A673 (cell line): ENCODE results near the gene KCNS3. TPM values are rescaled to one million over a fixed set of nuclear protein-coding genes. Genes with fewer than 3 reads are reported as not detected.

Experiments
- BruUV-seq: library from RNA; stranded (reverse); fragments of 400-500 nt; replicated peaks from 2 replicates; lab custom pipeline; 2021; lab: Mats Ljungman, UMichigan
- CTCF ChIA-PET: fragments of 300-600 bp; sonication (Branson Sonifier 250); formaldehyde crosslinking; loops from one replicate; lab custom pipeline; 2022; ENCODE audit warnings: antibody characterized with exemption; lab: Charles Lee
- POLR2A ChIA-PET: fragments of 300-600 bp; sonication (Branson Sonifier 250); formaldehyde crosslinking; loops from one replicate; lab custom pipeline; 2022; ENCODE audit warnings: antibody characterized with exemption; ENCODE audit not compliant: low non-redundant PET; lab: Charles Lee
- DNase-seq: peaks from one replicate; pipeline ENCODE4 v3.0.0-alpha.2; 2015; ENCODE audit warnings: low spot score
- H3K27ac ChIP-seq: fragments of 200-600 bp; sonication (generic); 2 replicates; pipeline ENCODE4 v1.5.1; 2016; ENCODE audit warnings: mixed run types, low read depth, mild to moderate bottlenecking, mixed read lengths, antibody characterized with exemption, low read length; ENCODE audit not compliant: poor library complexity, severe bottlenecking
- H3K27me3 ChIP-seq: fragments of 200-600 bp; sonication (generic); replicated peaks from 2 replicates; pipeline ENCODE4 v1.6.1; 2017; ENCODE audit warnings: mixed run types, low read depth, mild to moderate bottlenecking, mixed read lengths, antibody characterized with exemption, low read length; ENCODE audit not compliant: insufficient read depth, poor library complexity
- H3K36me3 ChIP-seq: fragments of 200-600 bp; sonication (generic); 2 replicates; pipeline ENCODE4 v1.6.1; 2016; ENCODE audit warnings: mixed run types, mild to moderate bottlenecking, mixed read lengths, antibody characterized with exemption, low read length; ENCODE audit not compliant: insufficient read depth, poor library complexity, severe bottlenecking
- H3K4me1 ChIP-seq: fragments of 200-600 bp; sonication (generic); 2 replicates; pipeline ENCODE4 v1.6.1; 2017; ENCODE audit warnings: mixed run types, mild to moderate bottlenecking, mixed read lengths, antibody characterized with exemption, low read length; ENCODE audit not compliant: insufficient read depth, poor library complexity, severe bottlenecking
- H3K4me3 ChIP-seq: fragments of 200-600 bp; sonication (generic); 2 replicates; pipeline ENCODE4 v1.5.1; 2016; ENCODE audit warnings: low read depth, mixed run types, mild to moderate bottlenecking, mixed read lengths, low read length; ENCODE audit not compliant: poor library complexity, severe bottlenecking
- H3K9me3 ChIP-seq: fragments of 200-600 bp; sonication (generic); 2 replicates; pipeline ENCODE4 v1.6.1; 2016; ENCODE audit warnings: mixed run types, low read depth, mild to moderate bottlenecking, mixed read lengths, antibody characterized with exemption, low read length; ENCODE audit not compliant: poor library complexity, severe bottlenecking
- CTCF ChIP-seq: fragments of 300-800, 200-600 bp; sonication (generic); conservative IDR thresholded peaks from 2 replicates; pipeline ENCODE4 v1.5.1; 2017; ENCODE audit warnings: low read depth, mild to moderate bottlenecking, antibody characterized with exemption, low read length, moderate library complexity, mixed read lengths
- EZH2 ChIP-seq: fragments of 200-600 bp; sonication (generic); IDR thresholded peaks from 2 replicates; pipeline ENCODE4 v1.6.1; 2017; ENCODE audit warnings: borderline replicate concordance, low read depth, mild to moderate bottlenecking, mixed read lengths, antibody characterized with exemption, low read length; ENCODE audit not compliant: poor library complexity, severe bottlenecking
- intact Hi-C: fragments of 100-400 bp; cut with micrococcal nuclease; formaldehyde crosslinking; loops from one replicate; pipeline ENCODE4 v1.10.0; 2022; ENCODE audit not compliant: unreplicated experiment
- total RNA-seq: library from RNA; stranded (reverse); gene quantifications from 2 replicates; pipeline ENCODE4 v1.2.3, GENCODE V29; 2021

KCNS3 gene
- total RNA-seq, 1 experiment from 2014 or later: 12.7 TPM

GRCh38 chr2:17959356-17959755, 80.9 kb downstream of the KCNS3 start:
- POLR2A ChIA-PET: interaction anchor here (0.6 kb wide), 1 partner anchor 35 kb away, joined by 3 read pairs; no protein-coding TSS in a partner anchor
- no TSS peak for BruUV-seq
- Histone ChIP-seq H3K36me3 (no peaks in the 10 kb centered on the region), H3K27me3 (no peaks in the 10 kb centered on the region), H3K4me3 (no peak overlapping the region), H3K4me1 (peaks cover 18% of the 10 kb centered on the region), H3K9me3 (no peaks in the 10 kb centered on the region), H3K27ac (no peak overlapping the region)
- intact Hi-C loops: no loop called here
- peak; percentile 49 for DNase-seq
- CTCF ChIA-PET: interaction anchor here (0.5 kb wide), 1 partner anchor 218 kb away, joined by 4 read pairs; no protein-coding TSS in a partner anchor
- no peak for TF ChIP-seq EZH2
- TF ChIP-seq CTCF: no peak

- intact Hi-C loops: no loop called here
- Histone ChIP-seq H3K27ac (no peak overlapping the region), H3K27me3 (no peaks in the 10 kb centered on the region), H3K36me3 (no peaks in the 10 kb centered on the region), H3K4me1 (peaks cover 19% of the 10 kb centered on the region), H3K4me3 (no peak overlapping the region), H3K9me3 (no peaks in the 10 kb centered on the region)
- DNase-seq: no peak
- ChIA-PET POLR2A (interaction anchor here (0.6 kb wide), 1 partner anchor 35 kb away, joined by 3 read pairs; no protein-coding TSS in a partner anchor), CTCF (interaction anchor here (0.5 kb wide), 1 partner anchor 217 kb away, joined by 4 read pairs; no protein-coding TSS in a partner anchor)
- TF ChIP-seq EZH2 (no peak), CTCF (no peak)
- no TSS peak for BruUV-seq
These were observed 81.4 kb downstream of the KCNS3 start for GRCh38 chr2:17959833-17960232.

GRCh38 chr2:17960925-17961324, 82.5 kb downstream of the KCNS3 start:
- DNase-seq: no peak
- no peaks in the 10 kb centered on the region for H3K36me3 ChIP-seq
- H3K27ac ChIP-seq: no peak overlapping the region
- ChIA-PET POLR2A (interaction anchor here (0.6 kb wide), 1 partner anchor 43 kb away, joined by 3 read pairs; no protein-coding TSS in a partner anchor), CTCF (interaction anchor here (0.6 kb wide), 1 partner anchor 426 kb away, joined by 3 read pairs; no protein-coding TSS in a partner anchor)
- intact Hi-C loops: no loop called here
- no peaks in the 10 kb centered on the region for H3K27me3 ChIP-seq
- no peak overlapping the region for H3K4me3 ChIP-seq
- no peak for TF ChIP-seq EZH2
- no peak for TF ChIP-seq CTCF
- no peaks in the 10 kb centered on the region for H3K9me3 ChIP-seq
- BruUV-seq: no TSS peak
- H3K4me1 ChIP-seq: peaks cover 29% of the 10 kb centered on the region
